Nucleus accumbens (tissue), 56 donors: ENCODE results near the gene ITK.
A peak's percentile ranks its signal among the peaks of the same experiment; 100 is the strongest.

Experiments used
- DNase-seq, 56 donors: peaks; one replicate each; lab custom pipeline; 2025; lab: John Stamatoyannopoulos, UW

ITK gene

DNA sequence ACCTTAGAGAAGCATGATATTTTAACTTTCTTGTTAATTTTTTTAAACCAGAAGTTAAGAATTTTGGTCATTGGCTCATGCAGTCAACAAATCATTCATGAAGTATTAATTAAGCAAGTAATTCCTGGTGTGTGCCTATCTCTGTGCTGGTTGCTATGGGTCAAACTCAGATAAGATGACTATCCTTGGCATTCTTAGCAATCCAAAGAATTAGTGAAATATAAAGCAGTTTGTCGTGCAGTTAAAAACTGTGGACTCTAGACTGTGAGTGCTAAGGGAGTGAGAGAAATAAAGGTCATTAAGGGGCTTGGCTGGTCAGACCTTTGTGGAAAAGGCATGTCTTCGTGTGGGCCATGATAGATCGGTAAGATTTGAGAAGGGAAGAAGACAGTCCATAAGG is 90.1 kb downstream of the ITK start:
- no peak for DNase-seq

DNA sequence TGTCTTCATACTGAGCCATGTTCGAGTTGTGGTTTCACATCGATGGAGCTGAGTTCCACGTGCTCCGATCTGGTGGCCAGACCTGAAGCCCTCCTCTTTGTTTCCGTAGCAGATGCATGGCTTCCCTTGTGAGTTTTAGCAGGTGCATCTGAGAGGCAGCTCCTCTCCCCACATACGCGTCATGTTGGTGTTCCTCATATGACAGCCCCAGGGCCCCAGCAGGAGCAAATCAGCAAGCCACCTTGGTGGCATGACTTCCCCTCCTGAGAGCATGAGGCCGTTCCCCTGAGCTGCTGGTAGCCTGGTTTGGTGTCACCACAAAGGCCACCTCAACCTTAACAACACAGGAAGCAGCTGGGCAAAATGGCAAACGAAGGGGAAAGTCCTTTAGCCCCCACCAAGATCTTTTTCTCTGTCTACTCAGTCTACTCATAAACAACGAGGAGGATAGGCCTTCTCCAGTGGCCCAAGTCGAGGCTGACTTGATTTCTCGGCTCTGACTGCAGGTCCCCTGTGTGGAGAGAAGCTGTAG is 91.2 kb downstream of the ITK start:
- DNase-seq, result no peak

DNA sequence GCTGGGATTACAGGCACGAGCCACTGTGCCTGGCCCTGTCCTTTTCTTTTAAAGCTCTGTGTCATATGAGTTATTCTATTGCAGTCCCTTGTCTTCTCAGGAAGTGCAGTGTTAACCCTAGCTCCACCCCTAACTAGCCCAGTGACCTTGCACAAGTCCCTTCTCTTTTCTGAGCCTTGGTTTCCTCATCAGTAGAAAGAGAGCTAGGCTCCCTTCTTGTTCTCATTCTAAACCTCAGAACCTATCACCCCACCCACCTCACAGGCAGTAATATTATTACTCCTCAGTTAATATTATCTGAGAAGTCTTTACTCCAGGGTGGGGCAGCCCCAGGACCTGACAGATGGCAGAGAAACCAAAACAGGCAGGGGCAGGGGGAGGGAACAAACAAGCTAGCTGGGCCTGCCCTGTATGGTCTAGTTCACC is 92.5 kb downstream of the ITK start:
- DNase-seq, result no peak

DNA sequence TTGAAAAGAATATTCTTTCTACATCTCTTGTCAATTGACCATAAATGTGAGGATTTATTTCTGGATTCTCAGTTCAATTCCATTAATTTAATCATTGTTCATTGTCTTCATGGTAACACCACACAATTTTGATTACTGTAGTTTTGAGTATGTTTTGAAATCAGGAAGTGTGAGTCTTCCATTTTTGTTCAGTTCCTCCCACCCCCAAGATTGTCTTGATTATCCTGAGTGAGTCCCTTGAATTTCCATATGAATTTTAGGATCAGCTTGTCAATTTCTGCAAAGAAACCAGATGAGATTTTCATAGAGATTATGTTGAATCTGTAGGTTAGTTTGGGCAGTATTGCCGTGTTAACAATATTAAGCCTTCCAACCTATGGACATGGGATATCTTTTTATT is 94.8 kb downstream of the ITK start:
- no peak for DNase-seq

DNA sequence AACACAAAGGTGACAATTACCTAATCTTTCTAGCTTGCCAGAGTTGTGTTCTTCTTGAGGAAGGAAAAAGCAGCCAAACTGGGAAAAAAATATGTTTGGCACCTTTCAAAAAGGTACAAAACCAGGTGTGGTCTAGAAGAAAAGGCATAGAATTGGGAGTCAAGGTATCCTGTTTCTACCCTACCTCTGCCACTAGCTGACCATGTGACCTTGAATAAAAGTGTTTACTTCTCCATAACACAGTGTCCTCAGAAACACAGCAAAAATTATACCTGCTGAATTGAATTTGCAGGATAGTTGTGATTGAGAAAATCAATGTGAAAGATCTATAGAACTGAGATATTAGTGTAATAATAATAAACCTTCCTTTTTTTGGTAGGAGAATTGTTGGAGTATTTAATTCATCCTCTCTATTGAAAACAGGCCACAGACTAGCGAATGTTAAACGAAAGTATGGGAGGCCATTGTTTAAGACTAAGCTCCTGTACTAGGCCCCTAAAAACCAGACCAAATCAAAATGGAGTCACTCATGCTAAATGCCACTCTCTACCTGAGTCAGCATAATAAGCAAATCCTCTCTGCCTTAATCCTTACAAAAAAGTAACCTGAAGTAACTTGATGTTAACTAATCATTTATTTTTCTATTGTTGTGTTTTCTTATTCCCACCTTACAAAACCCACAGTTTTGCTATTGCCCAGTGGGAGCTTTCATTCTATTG is 97.8 kb downstream of the ITK start:
- DNase-seq, result no peak

DNA sequence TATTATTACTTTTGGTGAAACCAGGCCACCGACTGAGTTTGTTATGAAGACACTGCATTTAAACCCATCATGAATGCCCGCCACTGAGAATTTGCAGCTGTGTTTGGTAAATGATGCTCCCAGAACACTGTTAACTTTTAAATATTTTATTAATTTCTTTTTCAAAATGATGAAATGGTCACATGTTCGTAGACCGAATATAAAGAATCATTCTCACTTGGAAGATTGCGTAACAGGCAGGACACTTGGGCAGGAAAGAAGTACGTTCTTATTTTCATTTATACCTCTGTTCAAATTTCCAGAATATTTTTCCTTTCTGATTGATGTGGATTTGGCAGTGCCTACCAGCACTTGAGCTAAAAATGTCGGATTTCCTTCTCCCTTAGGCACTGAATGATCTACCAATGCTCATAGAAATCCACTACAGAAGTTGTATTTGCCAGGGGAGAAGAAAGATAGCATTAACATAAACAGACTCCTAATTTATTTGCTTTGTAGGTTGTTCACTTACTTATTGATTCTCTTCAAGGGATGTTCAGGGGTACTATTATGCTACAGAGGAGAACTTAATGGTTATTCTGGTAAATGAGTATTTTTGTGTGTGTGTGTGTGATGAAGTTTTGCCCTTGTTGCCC is 99.1 kb downstream of the ITK start:
- DNase-seq, result no peak

DNA sequence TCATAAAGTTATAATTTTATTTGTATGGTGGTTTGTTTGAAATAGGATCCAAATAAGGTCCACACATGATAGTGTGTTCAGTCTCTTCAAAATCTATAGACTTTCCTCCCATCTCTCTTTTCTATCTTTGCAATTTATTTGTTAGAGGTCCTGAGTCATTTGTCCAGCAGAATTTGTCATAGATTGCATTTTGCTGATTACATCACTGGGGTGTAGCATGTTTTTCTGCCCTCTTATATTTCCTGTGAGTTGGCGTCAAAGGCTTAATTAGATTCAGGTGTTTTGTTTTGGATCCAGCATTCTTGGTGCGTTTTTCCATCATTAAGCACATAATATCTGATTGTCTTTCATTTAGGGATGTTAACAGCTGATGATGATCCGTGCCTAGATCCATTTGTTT is 100.3 kb downstream of the ITK start:
- DNase-seq, result no peak

DNA sequence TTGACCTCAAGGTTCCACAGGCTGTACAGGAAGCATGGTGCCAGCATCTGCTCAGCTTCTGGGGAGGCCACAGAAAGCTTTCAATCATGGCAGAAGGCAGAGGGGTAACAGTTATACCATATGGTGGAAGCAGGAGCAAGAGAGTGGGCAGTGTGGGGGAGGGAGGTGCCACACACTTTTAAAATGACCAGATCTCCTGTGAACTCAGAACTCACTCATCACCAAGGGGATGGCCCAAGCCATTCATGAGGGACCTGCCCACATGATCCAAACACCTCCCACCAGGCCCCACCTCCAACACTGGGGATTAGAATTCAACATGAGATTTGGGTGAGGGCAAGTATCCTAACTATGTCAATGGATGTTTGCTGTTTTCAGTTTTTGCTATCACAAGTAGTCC is 101.5 kb downstream of the ITK start:
- DNase-seq, result no peak

DNA sequence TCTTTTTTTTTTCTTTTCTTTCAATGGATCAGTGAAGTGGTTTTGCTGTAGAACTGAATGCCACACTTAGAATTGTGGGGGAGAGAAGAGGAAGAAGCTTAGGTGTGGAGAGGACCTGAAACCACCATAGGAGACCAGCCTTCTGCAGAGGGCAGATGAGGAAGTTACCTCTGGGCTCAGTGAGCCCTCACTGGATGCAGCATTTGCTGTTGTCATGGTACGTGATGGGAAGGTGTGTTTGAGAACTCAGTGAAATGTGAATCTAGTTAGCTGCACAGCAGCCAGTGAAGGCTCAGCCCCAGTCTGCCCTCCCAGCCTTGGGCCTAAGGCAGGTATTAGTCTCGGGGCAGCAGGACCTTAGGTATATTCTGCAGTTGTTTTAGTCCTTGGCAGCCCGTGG is 102.8 kb downstream of the ITK start:
- no peak for DNase-seq

DNA sequence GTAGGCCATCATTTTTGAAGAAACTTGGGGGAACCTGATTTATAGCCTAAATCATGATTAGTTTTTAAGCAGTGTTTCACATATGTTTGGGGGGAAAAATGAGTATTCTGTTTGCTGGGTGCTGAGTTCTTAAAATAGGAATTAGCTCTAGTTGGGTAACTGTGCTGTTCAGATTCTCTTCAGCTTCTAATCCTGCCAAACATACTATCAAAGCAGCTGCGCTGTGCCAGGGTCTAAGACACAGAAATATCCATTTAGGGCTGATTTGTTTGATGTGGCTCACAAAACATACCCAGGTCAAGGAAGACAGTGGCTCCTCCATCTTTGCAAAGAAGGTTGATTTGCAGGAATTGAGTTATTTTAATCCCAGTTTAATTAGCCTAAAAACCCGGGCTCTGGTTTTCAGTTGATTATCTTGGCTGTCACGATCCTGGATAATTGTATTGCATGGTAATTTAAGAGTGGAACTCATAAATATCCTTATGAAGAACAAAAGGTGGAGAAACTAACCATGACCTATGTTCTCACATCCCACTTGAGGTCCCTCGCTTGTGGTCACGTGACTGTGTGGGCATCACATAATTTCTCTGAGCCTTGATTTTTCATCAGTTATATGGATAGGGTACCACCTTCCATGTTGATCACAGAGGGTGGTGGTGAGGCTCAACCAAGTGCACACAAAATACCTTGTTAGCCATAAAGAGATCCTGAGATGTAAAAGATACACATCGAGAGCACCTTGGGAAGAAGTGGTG is 104.0 kb downstream of the ITK start:
- DNase-seq, result no peak

DNA sequence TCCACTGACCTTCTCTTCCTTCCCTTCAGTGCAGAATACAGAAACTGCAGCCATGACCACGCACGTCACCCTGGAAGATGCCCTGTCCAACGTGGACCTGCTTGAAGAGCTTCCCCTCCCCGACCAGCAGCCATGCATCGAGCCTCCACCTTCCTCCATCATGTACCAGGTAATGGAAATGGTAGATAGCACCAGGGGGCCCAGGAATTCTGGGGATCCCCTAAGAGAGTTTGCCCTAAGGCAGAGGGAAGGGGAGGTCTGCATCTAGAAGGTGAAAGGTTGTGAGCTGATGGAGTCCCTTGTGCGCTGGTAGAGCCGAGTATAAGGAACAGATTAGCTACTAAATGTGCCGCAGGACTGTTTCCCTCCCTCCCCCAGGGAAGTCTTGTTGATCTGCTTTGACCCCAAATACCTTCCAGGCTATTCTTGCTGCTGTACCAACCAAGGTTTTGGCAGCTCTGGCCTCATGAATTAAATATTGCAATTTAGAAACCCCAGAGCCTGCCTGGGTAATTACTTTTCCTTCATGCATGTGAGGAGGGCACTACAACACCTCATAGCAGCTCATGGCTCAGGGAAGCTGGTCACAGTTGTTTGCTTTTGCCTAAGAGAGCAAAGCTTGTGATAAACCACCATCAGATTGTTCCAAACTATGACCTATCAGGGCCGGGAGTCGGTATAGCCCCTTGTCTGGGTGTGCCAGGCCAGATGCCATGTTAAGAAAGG is 104.8 kb downstream of the ITK start:
- no peak for DNase-seq

DNA sequence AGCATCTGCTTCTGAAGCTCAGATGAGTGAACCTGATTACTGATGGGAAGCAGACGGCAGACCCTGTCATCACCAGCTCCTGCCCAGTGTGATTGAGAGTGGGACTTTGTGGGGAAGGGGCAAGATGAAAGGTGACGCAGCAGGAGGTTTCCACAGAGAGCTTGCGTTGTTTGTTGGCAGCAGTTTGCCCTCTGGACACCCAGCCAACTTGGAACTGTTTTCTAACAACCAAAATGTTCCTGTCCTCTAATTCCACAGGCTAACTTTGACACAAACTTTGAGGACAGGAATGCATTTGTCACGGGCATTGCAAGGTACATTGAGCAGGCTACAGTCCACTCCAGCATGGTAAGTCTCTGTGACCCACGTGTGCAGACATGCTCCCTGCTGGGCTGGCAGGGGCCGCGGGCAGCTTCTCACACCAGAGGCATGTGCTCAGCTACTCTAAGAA is 106.1 kb downstream of the ITK start:
- DNase-seq, result peak in 6 of 56 donors; percentile 15 to 47 (median 25)

DNA sequence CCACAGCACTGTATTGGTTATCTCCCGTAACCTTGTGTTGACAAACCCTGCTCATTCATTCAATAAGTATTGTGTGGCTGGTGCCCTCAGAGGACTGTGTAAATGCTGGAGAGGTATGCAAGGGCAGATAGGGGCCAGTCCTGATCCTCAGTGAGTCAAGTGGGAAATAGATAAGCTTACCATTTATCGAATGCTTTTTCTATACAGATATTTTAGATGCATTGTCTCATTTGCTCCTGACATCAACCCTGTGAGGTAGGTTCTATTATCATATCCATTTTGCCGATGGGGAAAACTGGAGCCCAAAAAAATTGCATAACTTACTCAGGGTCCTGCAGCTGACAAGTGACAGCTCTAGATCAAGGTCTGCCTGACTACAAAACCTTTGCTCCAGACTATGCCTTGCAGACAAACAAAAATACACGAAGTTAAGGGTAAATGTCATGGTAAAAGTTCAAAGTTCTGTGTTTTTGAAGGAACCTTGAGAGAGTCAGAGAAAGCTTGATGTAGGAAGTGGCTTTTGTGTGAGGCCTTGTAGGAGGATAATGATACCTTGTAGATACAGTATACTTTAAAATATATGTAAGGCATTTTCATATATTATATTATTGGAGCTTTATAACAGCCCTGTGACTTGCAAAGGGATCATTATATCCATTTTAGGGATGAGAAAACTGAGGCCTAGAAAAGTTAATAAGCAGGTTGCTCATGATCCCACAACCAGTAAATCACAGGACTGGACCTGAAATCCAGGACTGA is 107.9 kb downstream of the ITK start:
- DNase-seq, result no peak

DNA sequence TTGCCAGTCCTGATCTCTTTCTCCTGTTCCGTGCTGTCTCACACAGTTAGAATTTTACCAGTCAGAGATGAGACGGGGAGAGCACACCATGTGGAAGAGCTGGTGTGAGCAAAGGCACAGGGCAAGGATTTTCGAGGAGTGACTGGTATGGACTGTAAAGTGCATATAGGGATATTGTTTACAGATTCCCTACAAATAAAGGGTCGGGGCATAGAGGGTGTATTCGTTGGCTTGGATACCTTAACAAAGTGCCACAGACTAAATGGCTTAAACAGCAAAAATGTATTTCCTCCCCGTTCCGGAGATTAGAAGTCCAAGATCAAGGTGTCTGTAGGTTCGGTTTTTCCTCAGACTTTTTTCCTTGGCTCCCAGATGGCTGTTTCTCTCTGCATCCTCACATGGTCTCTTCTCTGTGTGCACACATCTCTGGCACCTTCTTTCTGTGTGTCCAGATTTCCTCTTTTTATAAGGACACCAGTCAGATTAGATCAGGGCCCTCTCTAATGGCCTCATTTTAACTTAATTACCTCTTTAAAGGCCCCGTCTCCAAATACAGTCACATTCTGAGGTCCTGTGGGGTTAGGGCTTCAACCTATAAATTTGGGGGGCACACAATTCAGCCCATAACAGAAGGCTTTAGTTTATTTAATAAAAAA is 108.7 kb downstream of the ITK start:
- DNase-seq, result no peak

DNA sequence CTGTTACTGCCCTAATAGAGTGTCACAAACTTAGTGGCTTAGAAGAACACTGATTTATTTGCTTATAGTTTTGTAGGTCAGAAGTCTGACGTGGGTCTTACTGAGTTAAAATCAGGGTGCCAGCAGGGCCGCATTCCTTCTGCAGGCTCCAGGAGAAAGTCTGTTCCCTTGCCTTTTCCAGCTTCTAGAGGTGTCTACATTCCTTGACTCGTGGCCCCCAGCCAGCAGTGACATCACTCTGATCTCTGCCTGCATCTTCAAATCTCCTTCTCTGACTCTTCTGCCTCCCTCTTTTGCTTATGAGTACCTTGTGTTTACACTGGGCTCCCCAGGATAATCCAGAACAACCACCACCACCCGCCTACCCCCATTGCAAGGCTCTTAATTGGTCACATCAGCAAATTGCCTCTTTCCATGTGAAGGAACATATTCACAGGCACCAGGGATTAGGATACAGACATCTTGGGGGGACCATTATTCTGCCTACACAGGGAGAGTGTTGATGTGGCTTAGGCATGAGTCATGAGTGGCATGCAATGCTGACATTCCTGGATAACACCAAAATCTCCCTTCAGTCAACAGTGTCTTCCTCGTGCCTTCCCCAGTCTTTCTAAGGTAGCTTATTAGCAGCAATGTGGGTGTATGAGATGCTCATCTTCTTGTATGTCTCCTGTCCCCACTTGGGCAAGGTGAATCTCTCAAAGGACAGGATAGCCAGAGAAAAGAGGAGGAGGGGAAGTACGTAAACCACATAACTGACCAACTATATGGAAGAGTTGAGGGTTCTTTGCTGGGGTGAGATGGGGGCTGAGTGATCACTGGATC is 109.7 kb downstream of the ITK start:
- no peak for DNase-seq

DNA sequence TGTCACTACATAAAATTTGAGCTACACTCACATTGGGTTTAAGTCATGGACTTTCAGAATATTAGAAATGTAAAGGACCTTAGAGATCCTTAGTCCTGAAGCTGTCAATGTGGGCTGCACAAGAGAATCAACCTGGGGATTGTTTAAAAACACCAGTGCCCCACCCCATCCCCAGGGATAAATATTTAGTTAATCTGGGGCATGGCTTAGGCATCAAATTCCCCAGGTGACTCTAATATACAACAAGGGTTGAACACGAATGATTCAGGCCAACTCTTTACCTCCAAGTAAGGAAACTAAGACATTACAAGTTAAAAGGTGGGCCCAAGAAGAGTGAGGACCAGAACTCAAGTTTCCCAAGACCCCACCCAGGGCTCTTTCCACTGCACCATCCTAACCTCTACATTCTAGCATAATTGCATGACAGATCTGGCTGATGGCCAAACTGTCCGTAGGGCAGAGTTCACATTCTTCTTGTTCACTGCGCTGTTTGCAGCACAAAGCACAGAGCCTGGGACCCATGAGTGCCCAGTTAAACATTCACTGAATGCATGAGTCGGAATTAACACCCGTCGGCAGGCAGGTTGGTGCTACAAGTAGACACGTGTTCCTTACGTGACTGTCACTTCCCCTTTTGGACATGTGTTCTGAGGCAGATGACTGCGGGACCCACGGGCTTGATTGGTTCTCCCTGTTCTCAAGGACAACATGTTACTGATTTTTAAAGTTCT is 110.5 kb downstream of the ITK start:
- DNase-seq, result no peak

DNA sequence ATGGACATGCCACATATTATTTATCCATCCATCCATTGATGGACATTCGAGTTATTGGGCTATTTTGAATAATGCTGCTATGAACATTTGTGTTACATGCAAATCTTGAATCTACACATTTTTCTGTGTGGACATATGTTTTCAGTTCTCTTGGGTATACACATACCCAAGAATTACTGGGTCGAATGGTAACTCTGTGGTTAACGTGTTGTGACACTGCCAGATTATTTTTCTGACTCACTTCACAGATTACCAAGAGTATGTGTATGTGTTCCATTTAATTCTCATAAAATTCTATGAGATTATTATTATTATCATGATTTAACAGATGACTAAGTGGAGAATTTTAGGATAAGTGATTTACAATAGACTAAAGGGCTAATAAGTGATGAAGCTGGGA is 112.0 kb downstream of the ITK start:
- no peak for DNase-seq
